RWPE1 (cell line): ENCODE results near the gene GARS1.

Source experiments
- CTCF ChIA-PET: fragments of 350-600 bp; sonication (Branson Sonifier 250); formaldehyde crosslinking; extraction: SDS; loops from one replicate; lab custom pipeline; 2021; lab: Yijun Ruan, JAX
- POLR2A ChIA-PET: fragments of 400-600 bp; formaldehyde crosslinking; extraction: SDS; loops from one replicate; lab custom pipeline; 2020; ENCODE audit warnings: antibody characterized with exemption; ENCODE audit not compliant: low non-redundant PET; lab: Yijun Ruan, JAX
- DNase-seq: peaks from one replicate; pipeline ENCODE4 v3.0.0; 2012; ENCODE audit warnings: low spot score
- H3K27ac ChIP-seq: fragments of 450-650 bp; 2 replicates; pipeline ENCODE4 v1.5.1; 2017
- TF ChIP-seq, protein P1 (sequence below): fragments of 450-650 bp; conservative IDR thresholded peaks from 2 replicates; pipeline ENCODE4 v1.5.1; 2017; ENCODE audit warnings: low read depth, mild to moderate bottlenecking

The GARS1 gene

DNA sequence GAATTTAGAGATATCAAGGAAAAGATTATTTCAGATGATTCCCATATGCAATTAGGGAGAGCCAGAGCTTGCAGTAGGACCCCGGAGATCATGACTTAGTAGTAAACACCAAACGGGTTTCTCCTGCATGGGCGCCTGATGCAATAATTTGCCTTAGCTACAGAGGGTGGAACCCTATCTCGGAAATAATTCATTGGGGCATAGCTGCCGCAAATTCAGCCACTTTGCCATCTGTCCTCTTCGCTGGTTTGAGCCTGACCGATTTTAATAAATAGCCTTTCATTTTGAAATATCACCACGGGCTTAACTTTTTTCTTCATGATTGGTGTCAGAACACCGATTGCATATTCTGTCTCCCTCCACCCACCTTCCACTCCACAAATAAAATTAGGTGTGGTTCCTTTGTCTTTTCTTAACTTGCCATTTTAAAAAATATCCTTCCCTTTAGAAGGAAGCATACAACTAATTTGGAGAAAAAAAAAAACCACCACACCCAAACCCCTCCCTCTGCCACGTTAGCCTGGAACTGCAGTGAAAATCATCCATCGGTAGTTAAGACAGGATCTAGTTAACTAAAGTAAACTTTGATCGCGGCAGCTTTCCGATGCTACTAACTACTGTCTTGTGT lies 1.4 kb downstream of the GARS1 start:
- peak; percentile 41 for DNase-seq
- CTCF ChIA-PET = interaction anchor here (0.6 kb wide), 1 partner anchor 254 kb away, joined by 3 read pairs; no protein-coding TSS in a partner anchor
- H3K27ac ChIP-seq = peak overlapping the region; percentile 96; the same call in 1 of the 2 replicates

DNA sequence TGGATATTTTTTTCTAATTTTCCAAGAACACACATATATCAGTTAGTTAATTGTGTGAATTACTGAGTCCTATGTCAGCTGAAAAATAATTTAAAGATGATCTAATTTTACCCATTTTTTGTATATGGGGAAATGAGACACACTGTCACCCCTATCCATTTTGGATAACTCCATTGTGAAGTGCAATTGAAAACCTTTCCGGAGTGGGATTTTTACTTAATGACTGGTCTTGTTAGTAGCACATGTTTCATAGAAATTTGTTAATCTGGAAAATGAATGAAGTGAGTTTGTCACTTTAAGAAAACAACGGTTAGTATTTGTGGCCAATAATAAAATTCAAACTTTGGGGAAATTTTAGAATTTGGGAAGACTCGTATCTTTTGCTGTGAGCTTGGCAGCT lies 2.0 kb downstream of the GARS1 start:
- DNase-seq = no peak
- TF ChIP-seq, protein P1, sequence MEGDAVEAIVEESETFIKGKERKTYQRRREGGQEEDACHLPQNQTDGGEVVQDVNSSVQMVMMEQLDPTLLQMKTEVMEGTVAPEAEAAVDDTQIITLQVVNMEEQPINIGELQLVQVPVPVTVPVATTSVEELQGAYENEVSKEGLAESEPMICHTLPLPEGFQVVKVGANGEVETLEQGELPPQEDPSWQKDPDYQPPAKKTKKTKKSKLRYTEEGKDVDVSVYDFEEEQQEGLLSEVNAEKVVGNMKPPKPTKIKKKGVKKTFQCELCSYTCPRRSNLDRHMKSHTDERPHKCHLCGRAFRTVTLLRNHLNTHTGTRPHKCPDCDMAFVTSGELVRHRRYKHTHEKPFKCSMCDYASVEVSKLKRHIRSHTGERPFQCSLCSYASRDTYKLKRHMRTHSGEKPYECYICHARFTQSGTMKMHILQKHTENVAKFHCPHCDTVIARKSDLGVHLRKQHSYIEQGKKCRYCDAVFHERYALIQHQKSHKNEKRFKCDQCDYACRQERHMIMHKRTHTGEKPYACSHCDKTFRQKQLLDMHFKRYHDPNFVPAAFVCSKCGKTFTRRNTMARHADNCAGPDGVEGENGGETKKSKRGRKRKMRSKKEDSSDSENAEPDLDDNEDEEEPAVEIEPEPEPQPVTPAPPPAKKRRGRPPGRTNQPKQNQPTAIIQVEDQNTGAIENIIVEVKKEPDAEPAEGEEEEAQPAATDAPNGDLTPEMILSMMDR = no peak
- ChIA-PET CTCF (interaction anchor here (0.6 kb wide), 1 partner anchor 254 kb away, joined by 3 read pairs; no protein-coding TSS in a partner anchor), POLR2A (no interaction called here)
- H3K27ac ChIP-seq = no peak overlapping the region

More for the DNA sequence above, 1.4 kb downstream of the GARS1 start:
- POLR2A ChIA-PET = no interaction called here
- TF ChIP-seq, protein P1 = no peak

DNA sequence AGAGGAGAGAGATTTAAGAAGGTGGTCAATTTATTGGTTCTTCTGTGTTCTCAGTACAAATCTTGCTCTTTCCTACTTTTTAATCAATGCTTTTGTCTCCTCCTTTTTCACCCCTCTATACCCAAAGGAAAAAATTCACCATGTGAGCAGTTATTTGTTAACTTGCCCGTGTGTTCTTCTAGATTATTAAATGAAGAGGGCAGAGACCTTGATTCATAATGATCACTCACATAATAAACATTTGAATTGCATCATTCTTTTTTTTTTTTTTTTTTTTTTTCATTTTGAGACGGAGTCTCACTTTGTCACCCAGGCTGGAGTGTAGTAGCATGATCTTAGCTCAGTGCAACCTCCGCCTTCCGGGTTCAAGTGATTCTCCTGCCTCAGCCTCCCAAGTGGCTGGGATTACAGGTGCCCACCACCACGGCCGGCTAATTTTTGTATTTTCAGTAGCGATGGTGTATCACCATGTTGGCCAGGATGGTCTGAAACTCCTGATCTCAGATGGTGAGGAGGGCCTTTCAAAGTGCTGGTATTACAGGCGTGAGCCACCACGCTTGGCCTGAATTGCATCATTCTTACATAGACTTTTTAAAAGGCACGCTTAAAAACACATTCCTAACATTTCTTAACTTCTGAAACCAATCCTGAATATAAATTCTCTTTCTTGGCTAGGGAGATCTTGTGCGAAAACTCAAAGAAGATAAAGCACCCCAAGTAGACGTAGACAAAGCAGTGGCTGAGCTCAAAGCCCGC lies 3.6 kb downstream of the GARS1 start:
- ChIA-PET POLR2A (no interaction called here), CTCF (interaction anchor here (0.6 kb wide), 1 partner anchor 525 kb away, joined by 6 read pairs; no protein-coding TSS in a partner anchor)
- DNase-seq = no peak
- H3K27ac ChIP-seq = no peak overlapping the region
- TF ChIP-seq, protein P1 = no peak

DNA sequence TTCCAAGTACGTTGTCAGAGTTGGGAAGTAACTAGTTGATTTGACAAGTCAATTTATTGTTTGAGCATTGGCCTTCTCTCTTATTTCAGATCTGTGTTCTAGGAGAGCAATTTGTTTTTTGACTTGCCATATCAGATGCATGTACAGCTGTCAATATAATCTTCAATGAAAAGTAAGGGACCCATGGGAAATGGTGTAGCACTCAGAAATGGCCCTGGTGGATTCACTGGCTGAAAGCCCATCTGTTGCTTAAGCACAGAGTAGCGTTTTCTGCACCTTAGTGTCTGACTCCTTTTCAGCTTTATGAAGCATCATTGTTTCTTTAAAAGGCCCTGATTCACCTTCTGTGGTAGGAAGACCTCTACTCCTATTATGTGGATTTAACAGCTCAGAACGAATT lies 10.2 kb downstream of the GARS1 start:
- CTCF ChIA-PET = interaction anchor here (0.7 kb wide), 1 partner anchor 15 kb away, joined by 4 read pairs; no protein-coding TSS in a partner anchor
- no peak for DNase-seq
- POLR2A ChIA-PET = no interaction called here
- H3K27ac ChIP-seq = no peak overlapping the region
- TF ChIP-seq, protein P1 = no peak

DNA sequence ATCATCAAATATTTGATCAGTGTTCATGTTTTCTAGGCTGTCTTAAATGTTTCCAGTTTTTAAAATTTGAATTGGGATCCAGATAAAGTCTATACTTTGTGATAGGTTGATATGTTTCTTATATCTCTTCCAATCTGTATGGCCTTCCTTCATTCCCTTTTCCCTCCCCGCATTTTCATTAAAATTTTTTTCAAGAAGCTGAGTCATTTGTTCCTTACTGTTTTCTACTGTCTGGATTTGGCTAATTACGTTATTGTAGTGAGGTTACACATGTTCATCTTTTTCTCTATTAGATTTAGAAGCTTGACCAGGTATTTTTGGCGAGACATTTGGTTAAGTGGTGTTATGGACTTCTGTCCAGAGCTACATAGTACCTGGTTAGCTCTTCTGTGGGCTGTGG lies 11.2 kb downstream of the GARS1 start:
- TF ChIP-seq, protein P1 = no peak
- no peak for DNase-seq
- CTCF ChIA-PET = no interaction called here
- H3K27ac ChIP-seq = no peak overlapping the region
- POLR2A ChIA-PET = interaction anchor here (0.6 kb wide), 2 partner anchors 29 to 135 kb away, joined by 3 read pairs; no protein-coding TSS in a partner anchor

DNA sequence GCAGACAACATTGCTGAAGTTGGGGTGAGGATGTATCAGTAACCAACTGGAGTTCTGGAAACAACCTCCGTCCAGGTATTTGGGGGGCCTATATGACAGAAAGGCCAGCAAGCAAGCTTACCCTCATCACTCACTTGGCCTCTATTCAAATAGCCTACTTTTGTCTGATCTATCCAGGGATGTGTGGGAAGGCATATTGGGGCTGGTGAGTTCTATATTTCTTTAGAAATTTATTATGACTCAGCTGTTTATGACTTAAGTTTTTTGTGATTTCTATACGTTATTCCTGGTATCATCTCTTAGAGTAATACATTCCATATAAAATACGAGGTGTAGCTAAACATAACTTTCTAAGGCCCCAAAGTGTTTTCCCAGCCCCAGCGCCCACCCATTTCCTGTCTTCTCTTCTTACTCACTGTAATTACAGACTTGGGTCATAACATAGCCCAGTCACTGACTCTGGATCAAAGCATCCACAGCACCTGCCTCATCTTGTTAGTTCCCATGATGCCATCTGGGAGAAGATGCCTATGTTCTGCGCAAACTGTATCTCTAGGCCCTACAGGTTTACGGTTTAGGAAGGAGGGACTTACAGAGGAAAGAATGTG lies 18.1 kb downstream of the GARS1 start:
- ChIA-PET CTCF (interaction anchor here (1.0 kb wide), 1 partner anchor 10 kb away, joined by 5 read pairs; no protein-coding TSS in a partner anchor), POLR2A (no interaction called here)
- TF ChIP-seq, protein P1 = no peak
- no peak overlapping the region for H3K27ac ChIP-seq
- DNase-seq = peak; percentile 53
